Measurements from ENCODE around the gene SLA2.
"Not testable (repeated sequence)": the region's sequence is repeated elsewhere in the genome, so short reads cannot be mapped to it uniquely, and the experiment has no call there.

Gene SLA2

DNA sequence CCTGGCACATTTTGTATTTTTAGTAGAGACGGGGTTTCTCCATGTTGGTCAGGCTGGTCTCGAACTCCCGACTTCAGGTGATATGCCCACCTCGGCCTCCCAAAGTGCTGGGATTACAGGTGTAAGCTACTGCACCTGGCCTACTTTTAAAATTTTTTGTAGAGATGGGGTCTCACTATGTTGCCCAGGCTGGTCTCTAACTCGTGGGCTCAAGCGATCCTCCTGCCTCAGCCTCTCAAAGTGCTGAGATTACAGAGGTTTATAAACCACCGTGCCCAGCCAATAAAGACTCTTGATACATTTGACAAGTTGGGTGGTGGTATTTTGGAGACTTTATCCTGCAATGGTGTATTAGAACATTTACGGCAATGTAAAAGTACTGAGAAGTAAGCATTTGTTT is 29.5 kb upstream of the SLA2 start:
- H3K4me1 ChIP-seq (ENCODE audit: control insufficient read depth, insufficient read depth, low read length); H3K9me3 ChIP-seq (ENCODE audit: control insufficient read depth, low read length); H3K4me3 ChIP-seq (ENCODE audit: insufficient read depth, low read depth, low read length); H3K36me3 ChIP-seq (ENCODE audit: control insufficient read depth, insufficient read depth, low read length); H3K27ac ChIP-seq (ENCODE audit: insufficient read depth, low read depth, low read length, poor library complexity, severe bottlenecking); H3K27me3 ChIP-seq (ENCODE audit: control insufficient read depth, insufficient read depth, low read length, poor library complexity, severe bottlenecking): not testable (repeated sequence)
- 96 to 97% methylated on average over 8 of the region's 8 CpGs for WGBS, 2 experiments

DNA sequence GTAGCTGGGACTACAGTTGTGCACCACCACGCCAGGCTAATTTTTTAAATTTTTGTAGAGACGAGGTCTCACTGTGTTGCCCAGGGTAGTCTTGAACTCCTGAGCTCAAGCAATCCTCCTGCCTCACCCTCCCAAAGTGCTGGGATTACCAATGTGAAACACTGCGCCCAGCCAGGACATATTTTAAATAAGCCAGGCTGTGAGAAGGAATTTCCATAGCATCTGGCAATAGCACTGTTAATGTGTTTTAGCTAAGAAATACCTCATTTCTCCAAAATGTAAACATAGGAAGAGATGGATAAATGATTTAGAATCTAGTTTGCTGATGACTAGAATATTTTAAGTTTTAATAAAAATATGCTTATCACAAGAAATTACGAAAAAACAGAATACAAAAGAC is 27.0 kb upstream of the SLA2 start:
- H3K9me3 ChIP-seq (ENCODE audit: control insufficient read depth, low read length), result no peaks in the 10 kb centered on the region
- WGBS, 2 experiments, result 86 to 96% methylated on average over 4 of the region's 4 CpGs
- H3K4me1 ChIP-seq (ENCODE audit: control insufficient read depth, insufficient read depth, low read length), result no peaks in the 10 kb centered on the region
- H3K36me3 ChIP-seq (ENCODE audit: control insufficient read depth, insufficient read depth, low read length), result no peaks in the 10 kb centered on the region
- no peaks in the 10 kb centered on the region for H3K27me3 ChIP-seq (ENCODE audit: control insufficient read depth, insufficient read depth, low read length, poor library complexity, severe bottlenecking)
- no peak overlapping the region for H3K4me3 ChIP-seq (ENCODE audit: insufficient read depth, low read depth, low read length)
- no peak overlapping the region for H3K27ac ChIP-seq (ENCODE audit: insufficient read depth, low read depth, low read length, poor library complexity, severe bottlenecking)

DNA sequence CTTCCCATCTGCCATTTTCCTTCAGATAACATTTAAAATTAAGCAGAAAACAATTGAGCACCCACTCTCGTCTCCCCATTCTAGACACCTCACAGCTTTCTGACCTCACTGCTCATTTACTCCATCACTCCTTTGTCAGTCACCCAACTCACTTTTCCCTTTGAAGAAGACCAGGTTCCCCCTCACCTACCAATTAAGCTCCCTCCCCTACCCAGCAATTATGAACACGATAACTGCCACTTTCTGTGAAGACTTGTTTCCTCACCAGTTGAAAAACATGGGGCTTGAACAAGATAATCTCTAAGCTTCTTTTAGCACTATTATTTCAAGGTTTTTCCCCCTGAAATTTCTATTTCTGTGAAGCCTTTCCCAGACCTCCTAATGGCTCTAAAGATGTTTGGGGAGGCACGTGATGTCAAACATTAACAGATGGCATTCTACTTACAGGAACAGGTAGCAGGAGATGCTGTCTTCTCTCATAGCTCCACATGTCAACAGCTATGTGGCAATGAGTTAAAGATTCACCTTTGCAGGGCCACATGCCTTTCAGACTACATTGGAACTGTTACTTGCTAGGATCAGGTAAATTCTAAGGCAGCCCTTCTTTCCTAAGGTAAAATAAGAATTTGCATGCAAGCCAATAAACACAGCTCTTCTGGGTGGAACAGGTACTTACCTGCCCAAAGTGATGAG is 24.8 kb upstream of the SLA2 start:
- no peaks in the 10 kb centered on the region for H3K27me3 ChIP-seq (ENCODE audit: control insufficient read depth, insufficient read depth, low read length, poor library complexity, severe bottlenecking)
- no peak overlapping the region for H3K4me3 ChIP-seq (ENCODE audit: insufficient read depth, low read depth, low read length)
- 94 to 97% methylated on average over 3 of the region's 3 CpGs for WGBS, 2 experiments
- no peaks in the 10 kb centered on the region for H3K36me3 ChIP-seq (ENCODE audit: control insufficient read depth, insufficient read depth, low read length)
- H3K27ac ChIP-seq (ENCODE audit: insufficient read depth, low read depth, low read length, poor library complexity, severe bottlenecking), result no peak overlapping the region
- no peaks in the 10 kb centered on the region for H3K9me3 ChIP-seq (ENCODE audit: control insufficient read depth, low read length)
- H3K4me1 ChIP-seq (ENCODE audit: control insufficient read depth, insufficient read depth, low read length), result no peaks in the 10 kb centered on the region

DNA sequence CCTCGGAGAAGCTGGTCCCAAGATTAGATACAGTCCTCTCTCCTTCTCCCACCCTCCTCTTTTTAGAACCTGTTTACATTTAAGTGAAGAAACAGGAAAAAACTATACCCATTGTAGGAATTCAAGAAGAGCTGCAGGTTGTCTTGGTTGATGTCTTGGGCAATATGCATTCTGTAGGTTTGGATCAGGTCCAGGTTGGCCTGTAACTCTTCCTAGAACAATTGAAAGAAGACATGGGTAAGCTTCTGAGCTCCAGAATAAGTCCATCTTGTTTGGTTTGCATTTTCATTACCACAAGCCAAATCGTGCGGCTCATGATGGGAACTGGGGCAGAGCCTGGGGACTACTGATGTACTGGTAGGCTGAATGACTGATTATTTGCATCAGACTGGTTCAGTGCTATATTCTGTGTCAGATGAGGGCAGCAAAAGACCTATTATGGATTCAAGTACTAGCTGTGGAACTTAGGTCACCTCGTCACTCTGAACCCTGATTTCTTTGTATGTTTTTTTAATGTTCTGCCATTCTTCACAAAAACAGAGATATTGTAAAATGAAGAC is 20.3 kb upstream of the SLA2 start:
- no peaks in the 10 kb centered on the region for H3K36me3 ChIP-seq (ENCODE audit: control insufficient read depth, insufficient read depth, low read length)
- WGBS, 2 experiments, result 94 to 96% methylated on average over 3 to 4 of the region's 4 CpGs
- no peak overlapping the region for H3K4me3 ChIP-seq (ENCODE audit: insufficient read depth, low read depth, low read length)
- no peak overlapping the region for H3K27ac ChIP-seq (ENCODE audit: insufficient read depth, low read depth, low read length, poor library complexity, severe bottlenecking)
- H3K27me3 ChIP-seq (ENCODE audit: control insufficient read depth, insufficient read depth, low read length, poor library complexity, severe bottlenecking), result no peaks in the 10 kb centered on the region
- H3K9me3 ChIP-seq (ENCODE audit: control insufficient read depth, low read length), result no peaks in the 10 kb centered on the region
- H3K4me1 ChIP-seq (ENCODE audit: control insufficient read depth, insufficient read depth, low read length), result no peaks in the 10 kb centered on the region

DNA sequence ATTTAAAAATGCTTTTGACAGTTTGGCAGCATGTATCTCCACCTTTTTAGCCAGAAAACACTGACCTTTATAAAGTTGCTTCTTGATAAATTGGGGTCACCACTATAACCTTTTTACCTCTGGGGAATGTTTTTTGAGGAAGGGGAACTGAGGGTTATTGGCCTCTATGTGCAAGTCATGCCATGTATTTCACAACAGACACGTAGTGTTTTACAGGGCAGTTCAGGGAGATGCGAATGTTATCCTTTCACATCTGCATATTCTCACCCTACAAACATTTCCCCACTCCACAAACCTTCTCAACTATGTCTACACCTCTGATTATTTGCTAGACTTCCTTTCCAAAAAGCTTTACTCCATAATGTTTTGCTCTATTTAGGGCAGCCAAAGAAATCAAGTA is 17.0 kb upstream of the SLA2 start:
- H3K4me1 ChIP-seq (ENCODE audit: control insufficient read depth, insufficient read depth, low read length), result no peaks in the 10 kb centered on the region
- no peak overlapping the region for H3K4me3 ChIP-seq (ENCODE audit: insufficient read depth, low read depth, low read length)
- WGBS, 2 experiments, result 95 to 97% methylated on average over 2 of the region's 2 CpGs
- H3K36me3 ChIP-seq (ENCODE audit: control insufficient read depth, insufficient read depth, low read length), result no peaks in the 10 kb centered on the region
- no peaks in the 10 kb centered on the region for H3K27me3 ChIP-seq (ENCODE audit: control insufficient read depth, insufficient read depth, low read length, poor library complexity, severe bottlenecking)
- no peaks in the 10 kb centered on the region for H3K9me3 ChIP-seq (ENCODE audit: control insufficient read depth, low read length)
- no peak overlapping the region for H3K27ac ChIP-seq (ENCODE audit: insufficient read depth, low read depth, low read length, poor library complexity, severe bottlenecking)

DNA sequence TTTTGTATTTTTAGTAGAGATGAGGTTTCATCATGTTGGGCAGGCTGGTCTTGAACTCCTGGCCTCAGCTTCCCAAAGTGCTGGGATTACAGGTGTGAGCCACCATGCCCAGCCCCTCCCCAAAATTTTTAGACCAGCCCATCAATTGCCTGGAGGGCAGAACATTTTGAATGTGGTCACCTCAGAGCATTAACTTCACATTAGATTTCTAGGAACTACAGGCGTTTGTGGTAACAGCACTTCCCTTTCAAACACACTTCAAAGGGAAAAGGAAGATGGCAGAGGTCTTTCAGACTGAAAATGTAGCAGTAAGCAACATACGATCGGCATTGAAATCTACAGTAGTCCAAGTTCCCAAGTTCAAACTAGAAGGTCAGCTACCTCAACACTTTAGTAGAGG is 12.3 kb upstream of the SLA2 start:
- no peaks in the 10 kb centered on the region for H3K9me3 ChIP-seq (ENCODE audit: control insufficient read depth, low read length)
- 89 to 93% methylated on average over 3 of the region's 3 CpGs for WGBS, 2 experiments
- H3K4me3 ChIP-seq (ENCODE audit: insufficient read depth, low read depth, low read length), result no peak overlapping the region
- H3K27me3 ChIP-seq (ENCODE audit: control insufficient read depth, insufficient read depth, low read length, poor library complexity, severe bottlenecking), result no peaks in the 10 kb centered on the region
- H3K27ac ChIP-seq (ENCODE audit: insufficient read depth, low read depth, low read length, poor library complexity, severe bottlenecking), result no peak overlapping the region
- no peaks in the 10 kb centered on the region for H3K4me1 ChIP-seq (ENCODE audit: control insufficient read depth, insufficient read depth, low read length)
- H3K36me3 ChIP-seq (ENCODE audit: control insufficient read depth, insufficient read depth, low read length), result no peaks in the 10 kb centered on the region

DNA sequence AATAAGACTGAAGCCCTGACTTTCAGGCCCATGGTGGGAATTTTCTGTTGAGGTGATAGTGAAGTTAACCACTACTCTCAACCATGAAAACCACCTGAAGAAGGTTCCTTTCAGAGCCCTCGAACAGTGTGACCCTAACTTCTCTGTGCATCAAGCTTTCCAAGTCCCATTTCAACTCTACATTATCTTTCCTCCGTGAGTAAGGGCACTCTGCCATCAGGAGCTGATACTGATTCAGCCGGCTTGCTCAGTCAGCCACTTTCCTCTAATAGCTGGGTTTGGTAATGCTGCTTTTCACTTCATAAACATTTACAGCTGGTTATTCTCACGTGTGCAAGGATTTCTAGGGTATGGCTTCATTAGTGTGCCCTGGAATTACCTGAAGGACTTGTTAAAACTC is 10.7 kb upstream of the SLA2 start:
- Histone ChIP-seq H3K4me3 (ENCODE audit: insufficient read depth, low read depth, low read length) (no peak overlapping the region), H3K9me3 (ENCODE audit: control insufficient read depth, low read length) (no peaks in the 10 kb centered on the region), H3K27ac (ENCODE audit: insufficient read depth, low read depth, low read length, poor library complexity, severe bottlenecking) (no peak overlapping the region), H3K4me1 (ENCODE audit: control insufficient read depth, insufficient read depth, low read length) (no peaks in the 10 kb centered on the region), H3K36me3 (ENCODE audit: control insufficient read depth, insufficient read depth, low read length) (no peaks in the 10 kb centered on the region), H3K27me3 (ENCODE audit: control insufficient read depth, insufficient read depth, low read length, poor library complexity, severe bottlenecking) (no peaks in the 10 kb centered on the region)
- 94 to 95% methylated on average over 4 of the region's 4 CpGs for WGBS, 2 experiments

DNA sequence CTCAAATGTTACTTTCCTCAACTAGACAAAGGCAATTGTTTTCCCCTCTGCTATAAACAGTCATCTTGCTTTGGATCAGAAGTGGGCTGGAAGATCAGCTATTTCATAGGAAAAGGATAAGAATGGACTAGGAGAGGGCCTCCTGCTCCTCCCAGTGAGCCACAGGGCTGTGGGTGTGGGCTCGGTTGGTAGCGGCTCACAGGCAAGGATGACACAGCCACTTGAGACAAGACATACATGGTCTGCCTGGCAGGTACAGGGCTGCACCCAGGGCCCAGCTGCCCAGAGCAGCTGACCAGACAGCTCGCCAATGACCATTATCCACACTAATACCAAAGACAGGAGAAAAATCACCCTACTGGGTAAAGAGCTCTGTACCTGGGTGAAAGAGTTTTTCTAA is 9.0 kb upstream of the SLA2 start:
- Histone ChIP-seq H3K27me3 (ENCODE audit: control insufficient read depth, insufficient read depth, low read length, poor library complexity, severe bottlenecking) (no peaks in the 10 kb centered on the region), H3K9me3 (ENCODE audit: control insufficient read depth, low read length) (no peaks in the 10 kb centered on the region), H3K4me1 (ENCODE audit: control insufficient read depth, insufficient read depth, low read length) (no peaks in the 10 kb centered on the region), H3K4me3 (ENCODE audit: insufficient read depth, low read depth, low read length) (no peak overlapping the region), H3K27ac (ENCODE audit: insufficient read depth, low read depth, low read length, poor library complexity, severe bottlenecking) (no peak overlapping the region), H3K36me3 (ENCODE audit: control insufficient read depth, insufficient read depth, low read length) (no peaks in the 10 kb centered on the region)
- WGBS, 2 experiments, result 96 to 97% methylated on average over 3 of the region's 3 CpGs

DNA sequence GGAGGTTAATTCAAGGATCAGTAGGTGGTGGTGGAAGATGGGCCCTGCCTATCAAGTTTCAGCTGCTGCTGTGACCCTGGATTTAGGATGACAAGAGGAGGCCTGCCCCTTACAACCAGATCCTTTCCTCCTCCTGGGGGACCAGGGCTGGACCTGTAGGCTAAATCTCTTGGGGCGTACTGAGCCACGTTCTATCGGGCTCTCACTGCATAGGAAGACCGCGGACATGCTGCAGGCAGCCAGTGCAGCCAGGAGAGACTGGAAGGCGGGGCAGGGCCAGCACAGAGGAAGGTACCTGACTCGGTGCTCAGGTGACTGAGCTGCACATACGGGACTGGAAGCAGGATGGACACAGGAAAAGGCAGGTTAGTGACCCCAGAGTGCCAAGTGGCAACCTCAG is 8.5 kb upstream of the SLA2 start:
- no peak overlapping the region for H3K27ac ChIP-seq (ENCODE audit: insufficient read depth, low read depth, low read length, poor library complexity, severe bottlenecking)
- WGBS, 2 experiments, result 92% methylated on average over 8 of the region's 8 CpGs
- no peaks in the 10 kb centered on the region for H3K27me3 ChIP-seq (ENCODE audit: control insufficient read depth, insufficient read depth, low read length, poor library complexity, severe bottlenecking)
- no peak overlapping the region for H3K4me3 ChIP-seq (ENCODE audit: insufficient read depth, low read depth, low read length)
- no peaks in the 10 kb centered on the region for H3K36me3 ChIP-seq (ENCODE audit: control insufficient read depth, insufficient read depth, low read length)
- H3K4me1 ChIP-seq (ENCODE audit: control insufficient read depth, insufficient read depth, low read length), result no peaks in the 10 kb centered on the region
- H3K9me3 ChIP-seq (ENCODE audit: control insufficient read depth, low read length), result no peaks in the 10 kb centered on the region

DNA sequence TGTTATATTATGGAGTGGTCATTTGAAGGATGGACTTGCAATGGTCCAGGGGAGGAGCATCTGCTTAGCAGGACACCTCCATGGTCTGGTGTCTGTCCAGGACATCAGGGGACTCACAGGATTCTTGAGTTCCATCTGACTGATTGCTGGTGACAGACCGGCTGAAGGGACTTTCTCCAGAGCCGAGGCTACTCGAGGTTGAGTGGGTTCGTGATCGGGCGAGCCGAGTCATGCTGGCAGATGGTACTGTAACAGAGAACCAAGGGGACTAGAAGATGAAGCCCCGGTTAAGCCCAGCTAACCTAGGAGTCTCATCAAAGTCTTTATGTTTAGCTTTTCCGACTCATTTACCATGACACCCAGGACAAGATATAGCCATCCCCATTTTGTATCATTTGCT is 7.5 kb upstream of the SLA2 start:
- Histone ChIP-seq H3K27me3 (ENCODE audit: control insufficient read depth, insufficient read depth, low read length, poor library complexity, severe bottlenecking) (no peaks in the 10 kb centered on the region), H3K4me3 (ENCODE audit: insufficient read depth, low read depth, low read length) (no peak overlapping the region), H3K9me3 (ENCODE audit: control insufficient read depth, low read length) (no peaks in the 10 kb centered on the region), H3K27ac (ENCODE audit: insufficient read depth, low read depth, low read length, poor library complexity, severe bottlenecking) (no peak overlapping the region), H3K4me1 (ENCODE audit: control insufficient read depth, insufficient read depth, low read length) (no peaks in the 10 kb centered on the region), H3K36me3 (ENCODE audit: control insufficient read depth, insufficient read depth, low read length) (no peaks in the 10 kb centered on the region)
- 93 to 97% methylated on average over 9 of the region's 9 CpGs for WGBS, 2 experiments
